Hepatocyte (in vitro differentiated cells): Measurements from ENCODE around the gene SRSF8. TPM values are rescaled to one million over a fixed set of nuclear protein-coding genes. Genes with fewer than 3 reads are reported as not detected.

Source experiments
- DNase-seq: peaks from one replicate; pipeline ENCODE4 v3.0.0-alpha.2; 2016; ENCODE audit warnings: low spot score
- H2AFZ ChIP-seq: fragments of 200-600 bp; sonication (generic); 2 replicates; pipeline ENCODE4 v1.6.0; 2016; ENCODE audit warnings: antibody characterized with exemption, mild to moderate bottlenecking
- H3K27ac ChIP-seq: fragments of 200-600 bp; sonication (generic); 2 replicates; pipeline ENCODE4 v1.5.1; 2016; ENCODE audit warnings: mild to moderate bottlenecking
- H3K27me3 ChIP-seq: fragments of 200-600 bp; sonication (generic); 2 replicates; pipeline ENCODE4 v1.6.1; 2016
- H3K36me3 ChIP-seq: fragments of 200-600 bp; sonication (generic); replicated peaks from 2 replicates; pipeline ENCODE4 v1.5.1; 2016; ENCODE audit warnings: low read depth; ENCODE audit not compliant: insufficient read depth
- H3K4me1 ChIP-seq: fragments of 200-600 bp; sonication (generic); 2 replicates; pipeline ENCODE4 v1.5.1; 2016; ENCODE audit warnings: mild to moderate bottlenecking, moderate library complexity; ENCODE audit not compliant: insufficient read depth
- H3K4me2 ChIP-seq: fragments of 200-600 bp; sonication (generic); 2 replicates; pipeline ENCODE4 v1.6.0; 2016
- H3K4me3 ChIP-seq: fragments of 200-600 bp; sonication (generic); 2 replicates; pipeline ENCODE4 v1.5.1; 2016; ENCODE audit warnings: mild to moderate bottlenecking
- H3K79me2 ChIP-seq: fragments of 200-600 bp; sonication (generic); 2 replicates; pipeline ENCODE4 v1.6.0; 2017; ENCODE audit warnings: mild to moderate bottlenecking
- H3K9me2 ChIP-seq: fragments of 200-600 bp; sonication (generic); replicated peaks from 2 replicates; pipeline ENCODE4 v1.6.0; 2017; ENCODE audit warnings: mild to moderate bottlenecking; ENCODE audit not compliant: insufficient read depth
- H3K9me3 ChIP-seq: fragments of 200-600 bp; sonication (generic); 2 replicates; pipeline ENCODE4 v1.5.1; 2016; ENCODE audit warnings: low read depth, mild to moderate bottlenecking
- H4K20me1 ChIP-seq: fragments of 200-600 bp; sonication (generic); 2 replicates; pipeline ENCODE4 v1.6.0; 2016; ENCODE audit warnings: mild to moderate bottlenecking; ENCODE audit not compliant: insufficient read depth, poor library complexity, severe bottlenecking
- CTCF ChIP-seq: fragments of 200-600 bp; sonication (generic); IDR thresholded peaks from 2 replicates; pipeline ENCODE4 v1.5.1; 2016; ENCODE audit warnings: antibody characterized with exemption, mild to moderate bottlenecking; ENCODE audit not compliant: poor library complexity
- EZH2 ChIP-seq: fragments of 200-600 bp; sonication (generic); IDR thresholded peaks from 2 replicates; pipeline ENCODE4 v1.6.1; 2016; ENCODE audit warnings: antibody characterized with exemption, mild to moderate bottlenecking, borderline replicate concordance
- EZH2phosphoT487 ChIP-seq: fragments of 200-600 bp; sonication (generic); IDR thresholded peaks from one replicate; pipeline ENCODE4 v1.6.1; 2018; ENCODE audit warnings: antibody characterized with exemption, mild to moderate bottlenecking, low read depth, moderate library complexity; ENCODE audit not compliant: unreplicated experiment, severe bottlenecking
- WGBS: methylation state at CpG from one replicate; pipeline ENCODE4 v1.1.6; 2016; ENCODE audit warnings: low lambda C conversion rate; ENCODE audit errors: missing lambda C conversion rate; 5-methylcytosine and 5-hydroxymethylcytosine counted together
- polyA plus RNA-seq: library from polyadenylated mRNA; unstranded; fragments of >200 nt; fragmentation: Nextera tagmentation; extraction: Ambion mirVana; gene quantifications from 2 replicates; pipeline ENCODE4 v1.2.1, GENCODE V29; 2016
- total RNA-seq: library from RNA; depleted of rRNA; stranded (reverse); fragments of >200 nt; gene quantifications from 2 replicates; pipeline ENCODE4 v1.2.3, GENCODE V29; 2014

The SRSF8 gene
- total and polyA plus RNA-seq, 2 experiments from 2014 or later: 48.2 to 52.0 TPM

GRCh38 chr11:95104121-95104830 lies 37.6 kb downstream of the SRSF8 start:
- no peaks in the 10 kb centered on the region for H3K9me3 ChIP-seq

GRCh38 chr11:95104856-95105255 lies 38.1 kb downstream of the SRSF8 start:
- H2AFZ ChIP-seq: no peak overlapping the region
- 87% methylated on average over 3 of the region's 3 CpGs for WGBS
- H3K79me2 ChIP-seq: no peaks in the 10 kb centered on the region
- H3K9me2 ChIP-seq: no peaks in the 10 kb centered on the region
- no peaks in the 10 kb centered on the region for H4K20me1 ChIP-seq
- H3K4me3 ChIP-seq: no peak overlapping the region
- peaks cover 14% of the 10 kb centered on the region for H3K4me1 ChIP-seq
- no peaks in the 10 kb centered on the region for H3K27me3 ChIP-seq
- H3K36me3 ChIP-seq: no peaks in the 10 kb centered on the region
- no peaks in the 10 kb centered on the region for H3K9me3 ChIP-seq
- TF ChIP-seq EZH2 (no peak), EZH2phosphoT487 (no peak), CTCF (no peak)
- H3K27ac ChIP-seq: no peak overlapping the region
- no peak overlapping the region for H3K4me2 ChIP-seq
- no peak for DNase-seq

More at GRCh38 chr11:95104121-95104830, 37.6 kb downstream of the SRSF8 start:
- Histone ChIP-seq H3K4me2 (no peak overlapping the region), H3K4me3 (no peak overlapping the region), H3K27me3 (no peaks in the 10 kb centered on the region), H3K79me2 (no peaks in the 10 kb centered on the region), H3K9me2 (no peaks in the 10 kb centered on the region), H4K20me1 (no peaks in the 10 kb centered on the region), H3K36me3 (no peaks in the 10 kb centered on the region), H2AFZ (no peak overlapping the region), H3K4me1 (peaks cover 14% of the 10 kb centered on the region), H3K27ac (no peak overlapping the region)
- DNase-seq: no peak
- WGBS: 85% methylated on average over 6 of the region's 6 CpGs
- no peak for TF ChIP-seq CTCF
- TF ChIP-seq EZH2: no peak
- no peak for TF ChIP-seq EZH2phosphoT487

GRCh38 chr11:95108159-95108611 lies 41.5 kb downstream of the SRSF8 start:
- no peaks in the 10 kb centered on the region for H3K36me3 ChIP-seq
- TF ChIP-seq EZH2phosphoT487 (no peak), CTCF (no peak), EZH2 (no peak)
- peak; percentile 41 for DNase-seq

More at GRCh38 chr11:95108159-95108611, 41.5 kb downstream of the SRSF8 start:
- H3K27me3 ChIP-seq: no peaks in the 10 kb centered on the region
- no peaks in the 10 kb centered on the region for H4K20me1 ChIP-seq
- H3K4me2 ChIP-seq: peak overlapping the region; percentile 61
- WGBS: 60% methylated on average over 9 of the region's 9 CpGs
- no peak overlapping the region for H3K4me3 ChIP-seq
- H3K9me2 ChIP-seq: no peaks in the 10 kb centered on the region
- no peaks in the 10 kb centered on the region for H3K9me3 ChIP-seq
- peaks cover 14% of the 10 kb centered on the region for H3K4me1 ChIP-seq
- peak overlapping the region; percentile 32 for H2AFZ ChIP-seq
- peak overlapping the region; percentile 79 for H3K27ac ChIP-seq
- H3K79me2 ChIP-seq: no peaks in the 10 kb centered on the region
